HG03457 (cell line): ENCODE data around the gene SPATS2L.

ENCODE experiments used
- ATAC-seq: cut with Tn5 transposase; IDR thresholded peaks from one replicate; pipeline ENCODE4 v1.9.1; 2021; ENCODE audit warnings: moderate number of reproducible peaks; ENCODE audit not compliant: unreplicated experiment

SPATS2L gene

GRCh38 chr2:200373973-200374416, 67.5 kb downstream of the SPATS2L start:
- ATAC-seq: peak; percentile 85

DNA sequence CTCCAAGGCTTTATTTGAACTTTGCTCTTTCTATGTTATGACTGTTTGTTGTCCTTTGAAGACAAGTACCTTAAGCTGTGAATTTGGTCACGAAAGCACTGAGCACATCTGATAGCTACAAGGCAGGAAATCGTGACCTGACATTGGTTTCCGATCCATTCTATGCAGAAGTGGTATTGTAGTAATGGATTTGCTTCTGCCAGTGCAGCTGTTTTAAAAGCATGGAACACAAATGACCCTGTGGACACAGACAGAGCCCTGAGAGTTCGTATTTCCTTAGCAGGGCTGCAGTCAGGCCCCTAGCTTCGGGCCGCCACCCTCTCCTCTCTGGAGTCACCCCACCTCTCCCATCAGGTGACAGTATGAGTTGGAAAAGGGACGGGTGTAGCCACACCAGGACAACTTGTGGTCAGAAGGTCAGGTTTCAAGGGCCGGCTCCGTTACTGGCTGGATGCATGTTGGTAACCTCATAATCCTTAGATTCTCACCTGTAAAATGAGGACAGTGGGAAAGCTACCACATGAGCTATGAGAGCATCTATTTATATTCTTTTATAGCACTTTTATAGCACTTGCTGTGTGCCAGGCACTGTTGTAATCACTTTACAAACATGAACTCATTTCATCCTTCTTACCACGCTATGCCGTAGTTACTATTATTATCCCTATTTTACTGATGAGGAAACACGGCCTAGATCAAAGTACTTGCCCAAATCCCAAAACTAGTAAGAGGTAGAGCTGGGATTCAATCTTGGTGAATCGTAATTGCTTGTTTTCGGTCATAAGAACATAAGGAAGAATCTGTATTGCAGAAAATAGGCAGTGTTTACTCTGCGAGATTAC, 70.2 kb downstream of the SPATS2L start:
- ATAC-seq: no peak

DNA sequence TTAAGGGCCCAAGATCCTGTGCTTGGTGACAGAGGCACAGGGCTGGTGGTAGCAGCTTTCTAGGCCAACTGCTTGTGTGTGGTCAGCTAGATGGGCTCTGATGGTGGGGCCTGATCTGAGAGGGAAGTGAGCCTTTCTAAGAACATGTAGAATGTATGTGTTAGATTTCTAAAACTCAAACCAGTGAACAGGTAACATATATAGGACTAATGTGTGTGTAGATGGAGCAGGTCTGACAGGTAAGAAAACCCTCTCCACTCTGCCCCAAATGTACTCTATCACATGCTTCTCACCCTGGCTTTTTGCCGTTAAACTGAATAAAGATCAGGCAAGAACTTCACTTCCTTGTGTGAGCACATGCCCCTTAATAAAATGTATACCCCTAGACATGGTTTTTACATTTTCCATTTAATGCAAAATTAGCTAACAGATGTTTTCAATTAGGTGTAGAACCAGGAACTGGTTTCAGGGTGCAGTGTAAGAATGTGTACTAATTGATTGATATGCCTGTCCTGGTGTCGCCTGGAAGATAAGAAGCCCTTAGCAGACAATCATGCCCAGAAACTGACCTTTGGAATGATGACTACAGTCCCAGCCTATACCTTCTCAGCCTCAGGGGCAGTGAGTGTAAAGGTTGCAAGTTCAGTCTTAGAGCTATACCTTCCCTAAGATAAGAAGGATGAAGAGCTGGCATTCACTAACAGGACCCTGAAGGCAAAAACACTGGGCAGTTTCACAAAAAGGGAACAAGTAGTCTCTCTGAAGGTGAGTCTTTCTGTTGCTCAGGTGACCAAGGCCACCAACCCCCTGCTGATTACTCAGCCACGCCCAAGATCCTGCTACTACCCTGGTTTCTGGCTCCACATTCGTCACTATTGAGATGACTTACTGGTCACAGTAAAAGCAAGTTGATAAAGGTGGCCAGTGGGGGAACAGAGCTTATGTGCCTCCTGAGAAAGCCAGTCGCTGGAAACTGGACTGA, 71.2 kb downstream of the SPATS2L start:
- no peak for ATAC-seq

DNA sequence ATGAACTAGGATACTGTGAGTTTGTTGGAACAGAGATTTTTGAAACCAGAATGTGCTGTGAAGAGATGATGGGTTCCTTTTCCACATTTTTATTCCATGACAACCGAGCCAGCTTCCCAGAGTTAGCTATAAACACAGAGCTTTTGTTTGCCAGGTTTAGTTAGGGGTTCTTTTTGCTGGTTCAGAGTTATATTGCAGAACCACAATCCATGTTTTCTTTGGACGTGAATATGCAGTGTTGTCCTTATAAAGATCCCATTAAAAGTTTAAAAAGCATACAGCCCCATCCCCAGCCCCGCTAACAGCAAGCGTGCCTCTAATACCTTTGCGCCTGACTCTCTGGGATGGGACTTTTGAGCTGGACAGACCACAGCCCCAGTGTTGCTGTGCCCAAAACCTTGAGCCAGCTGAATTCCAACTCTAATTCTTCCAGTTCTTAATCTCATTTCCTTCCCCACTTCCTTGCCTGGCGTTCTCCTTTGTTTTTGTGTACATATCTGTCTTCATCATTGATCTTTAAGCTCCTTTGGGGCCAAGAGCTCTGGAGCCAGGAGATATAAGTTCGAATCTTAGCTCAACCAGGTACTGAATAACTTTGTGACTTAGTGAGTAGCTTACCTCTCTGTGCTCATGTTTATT, 72.3 kb downstream of the SPATS2L start:
- ATAC-seq: no peak

DNA sequence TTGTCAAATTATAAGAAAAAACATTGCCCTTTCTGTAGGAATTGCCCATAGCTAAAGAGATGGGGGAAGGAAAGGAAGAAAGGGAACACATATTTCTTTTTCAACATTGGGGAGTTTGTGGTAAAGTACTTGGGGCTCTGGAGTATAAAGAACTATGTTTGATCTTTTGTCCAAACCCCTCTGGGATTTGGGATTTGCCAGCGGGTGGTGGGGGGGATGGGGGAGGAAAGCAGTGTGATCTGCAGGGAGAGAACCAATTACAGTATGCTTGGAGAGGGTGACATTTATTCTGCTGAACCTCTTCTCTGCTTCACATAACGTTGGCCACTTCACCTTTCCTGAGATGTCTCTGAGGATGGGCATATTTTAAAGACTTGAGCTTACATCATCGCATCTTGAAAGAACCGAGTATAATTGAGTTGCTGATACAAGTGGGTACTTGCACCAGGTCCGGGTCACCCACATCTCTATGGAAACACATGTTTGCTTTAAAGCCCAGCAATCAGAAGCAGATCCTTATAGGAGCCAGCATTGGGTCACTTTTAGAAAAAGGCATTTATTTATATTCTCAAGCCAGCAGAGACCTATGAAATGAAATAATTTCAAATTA, 73.1 kb downstream of the SPATS2L start:
- ATAC-seq: no peak

DNA sequence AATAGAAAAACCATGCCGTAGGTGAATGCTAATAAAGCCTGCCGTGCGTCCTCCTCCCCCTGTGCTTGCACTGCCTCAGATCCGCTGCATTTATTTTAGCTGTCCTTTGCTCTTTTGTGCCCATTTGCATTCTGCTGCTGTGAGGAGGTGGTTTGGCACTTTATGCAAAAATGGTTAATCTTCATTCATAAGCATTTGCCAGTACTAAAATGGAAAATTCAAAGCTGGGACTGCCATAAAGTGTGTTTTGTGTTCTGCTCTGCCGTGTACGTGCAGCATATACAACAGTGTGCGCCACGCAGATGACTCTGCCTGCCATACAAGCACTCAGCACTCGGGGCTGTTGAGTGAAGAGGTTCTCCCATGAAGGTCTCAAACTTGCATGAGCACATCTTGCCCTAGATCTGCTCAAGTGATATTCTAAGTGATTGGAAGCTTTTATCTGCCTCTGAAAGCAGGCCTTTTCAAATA, 73.6 kb downstream of the SPATS2L start:
- no peak for ATAC-seq

- ATAC-seq: no peak
Observed at GRCh38 chr2:200380833-200381542, 74.5 kb downstream of the SPATS2L start.

DNA sequence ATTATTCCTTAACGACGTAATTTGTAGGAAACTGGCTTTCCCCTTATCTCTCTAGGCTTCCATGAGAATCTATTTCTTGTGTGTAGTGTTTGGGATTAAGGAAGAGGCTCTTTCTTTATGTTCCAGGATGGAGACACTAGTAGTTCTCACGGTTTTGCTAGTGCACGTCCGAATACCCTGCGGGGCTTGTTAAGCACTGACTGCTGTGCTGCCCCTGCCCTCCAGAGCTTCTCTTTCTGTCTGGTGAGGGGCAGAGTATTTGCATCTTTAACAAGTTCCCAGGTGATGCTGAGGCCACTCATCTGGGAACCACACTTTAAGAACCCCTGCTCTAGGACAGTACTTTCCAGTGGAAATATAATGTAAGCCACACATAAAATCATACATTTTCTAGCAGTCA, 76.4 kb downstream of the SPATS2L start:
- ATAC-seq: no peak

GRCh38 chr2:200383380-200384110, 77.1 kb downstream of the SPATS2L start:
- ATAC-seq: no peak

- ATAC-seq: no peak
Observed at GRCh38 chr2:200385063-200385635, 78.7 kb downstream of the SPATS2L start.

DNA sequence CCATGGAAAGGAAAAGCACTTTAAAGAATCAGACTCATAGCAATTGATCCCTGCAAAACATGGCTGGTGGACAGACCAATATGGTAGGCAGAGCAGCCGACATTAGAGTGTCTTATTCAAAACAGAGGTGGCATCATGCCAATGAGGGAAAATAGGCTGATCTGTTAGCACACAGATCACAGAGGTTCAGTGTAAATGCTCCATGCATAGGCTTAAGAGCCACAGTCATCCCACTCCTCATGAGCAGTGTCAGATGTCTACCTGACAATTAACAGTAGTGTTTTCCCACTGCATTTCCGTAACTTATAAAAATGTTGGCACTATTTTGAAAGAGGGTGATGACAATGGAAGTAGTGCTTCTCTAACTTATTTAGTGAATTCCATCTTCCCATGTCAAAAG, 86.7 kb downstream of the SPATS2L start:
- no peak for ATAC-seq

- ATAC-seq: no peak
Observed at GRCh38 chr2:200394045-200394444, 87.6 kb downstream of the SPATS2L start.

GRCh38 chr2:200396781-200397242, 90.3 kb downstream of the SPATS2L start:
- ATAC-seq: no peak

- ATAC-seq: no peak
Observed at GRCh38 chr2:200397785-200398184, 91.3 kb downstream of the SPATS2L start.

DNA sequence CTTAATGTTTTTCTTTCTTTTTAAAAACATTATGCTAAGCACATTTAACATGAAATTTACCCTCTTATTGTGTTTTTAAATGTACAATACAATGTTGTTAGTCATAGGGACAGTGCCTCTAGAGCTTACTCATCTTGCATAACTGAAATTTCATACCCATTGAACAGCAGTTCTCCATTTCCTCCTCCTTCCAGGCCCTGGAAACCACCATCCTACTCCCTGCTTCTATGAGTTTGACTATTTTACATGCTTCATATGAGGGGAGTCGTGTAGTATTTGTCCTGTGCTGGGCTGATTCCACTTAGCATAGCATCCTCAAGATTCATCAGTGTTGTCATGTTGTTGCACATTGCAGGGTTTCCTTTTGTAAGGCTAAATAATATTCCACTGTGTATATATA, 92.6 kb downstream of the SPATS2L start:
- ATAC-seq: no peak

DNA sequence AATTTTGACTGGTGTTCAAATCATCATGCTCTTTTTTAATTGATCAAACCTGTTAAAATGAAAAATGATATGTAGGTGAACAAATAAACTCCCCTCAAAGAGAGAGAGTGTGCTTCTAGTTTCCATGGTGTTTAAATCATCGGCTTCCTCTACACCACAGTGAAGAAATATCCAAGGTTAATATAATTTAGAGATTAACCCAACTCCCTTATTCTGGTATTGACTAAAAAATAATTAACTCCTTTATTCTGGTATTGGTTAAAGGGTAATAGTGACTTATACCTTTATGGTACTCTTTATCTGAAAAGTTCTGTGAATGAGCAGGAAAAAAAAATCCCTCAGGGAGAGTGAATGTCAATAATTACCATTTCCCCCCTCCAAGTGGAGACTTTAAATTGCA, 93.1 kb downstream of the SPATS2L start:
- no peak for ATAC-seq

- ATAC-seq: no peak
Observed at GRCh38 chr2:200403814-200404213, 97.3 kb downstream of the SPATS2L start.

- no peak for ATAC-seq
Observed at GRCh38 chr2:200404615-200405014, 98.1 kb downstream of the SPATS2L start.
